ENCODE results near the gene GLRX3.
"Not testable (repeated sequence)": the region's sequence is repeated elsewhere in the genome, so short reads cannot be mapped to it uniquely, and the experiment has no call there.

Gene GLRX3

DNA sequence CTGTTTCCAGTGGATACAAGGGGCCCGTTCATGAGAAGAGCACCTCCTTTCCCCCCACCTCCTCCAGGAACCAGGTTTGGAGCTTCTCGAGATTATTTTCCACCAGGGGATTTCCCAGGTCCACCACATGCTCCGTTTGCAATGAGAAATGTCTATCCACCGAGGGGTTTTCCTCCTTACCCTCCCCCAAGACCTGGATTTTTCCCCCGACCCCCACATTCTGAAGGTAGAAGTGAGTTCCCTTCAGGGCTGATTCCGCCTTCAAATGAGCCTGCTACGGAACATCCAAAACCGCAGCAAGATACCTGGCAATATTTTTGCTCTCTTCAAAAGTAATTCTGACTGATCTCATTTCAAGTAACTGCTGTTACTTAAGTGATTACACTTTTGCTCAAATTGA is 28.0 kb upstream of the GLRX3 start:
- not testable (repeated sequence) for H3K9ac ChIP-seq (ENCODE audit: low read depth, low read length, poor library complexity)
- no CpG with 5 or more reads among the region's 8 CpGs for WGBS, 2 donors (ENCODE audit: extremely low coverage in 2 of 2, insufficient read length in 2 of 2, insufficient replicate concordance in 1 of 2)

GRCh38 chr10:130108934-130109604 is 27.1 kb upstream of the GLRX3 start:
- Histone ChIP-seq H2AFZ (ENCODE audit: low read length) (peak overlapping the region; percentile 97), H3K9me3 (replicated peaks in 1 of 2; ENCODE audit: control insufficient read depth in 2 of 2, insufficient read depth in 1 of 2, low read depth in 1 of 2, low read length in 2 of 2) (peaks cover 0 to 3% of the 10 kb centered on the region in 2 donors), H4K8ac (ENCODE audit: low read depth, low read length) (no peak overlapping the region), H3K9ac (ENCODE audit: low read depth, low read length, poor library complexity) (peak overlapping the region; percentile 33), H3K79me1 (ENCODE audit: low read depth, low read length) (peaks cover 2% of the 10 kb centered on the region), H3K27me3 (ENCODE audit: control insufficient read depth in 3 of 3, insufficient read depth in 3 of 3, low read depth in 1 of 3, low read length in 3 of 3) (no peaks in the 10 kb centered on the region), H2BK120ac (ENCODE audit: low read depth, low read length) (no peak overlapping the region), H3K4ac (ENCODE audit: low read length) (no peak overlapping the region), H2BK12ac (ENCODE audit: low read length) (no peak overlapping the region), H2BK15ac (ENCODE audit: low read length) (no peak overlapping the region), H3K4me2 (ENCODE audit: insufficient read depth, low read length, poor library complexity, severe bottlenecking) (no peak overlapping the region), H3K4me3 (ENCODE audit: low read length in 2 of 2) (no peak overlapping the region), H3K23ac (ENCODE audit: low read depth, low read length, poor library complexity) (no peak overlapping the region), H2BK5ac (ENCODE audit: low read length) (no peak overlapping the region), H3K14ac (ENCODE audit: low read length) (no peak overlapping the region), H3K4me1 (ENCODE audit: control insufficient read depth in 2 of 2, insufficient read depth in 1 of 2, low read depth in 1 of 2, low read length in 2 of 2) (peaks cover 0 to 5% of the 10 kb centered on the region in 2 donors), H2AK5ac (ENCODE audit: low read depth, low read length) (no peak overlapping the region), H3K27ac (replicated peaks; ENCODE audit: low read length) (no peak overlapping the region), H4K91ac (ENCODE audit: low read depth, low read length, poor library complexity) (no peak overlapping the region), H3K18ac (ENCODE audit: low read length) (no peak overlapping the region), H3K36me3 (replicated peaks in 1 of 2; ENCODE audit: control insufficient read depth in 2 of 2, insufficient read depth in 2 of 2, low read length in 2 of 2) (no peaks in the 10 kb centered on the region)
- DNase-seq (ENCODE audit: low spot score): no peak
- WGBS, 2 donors (ENCODE audit: extremely low coverage in 2 of 2, insufficient read length in 2 of 2, insufficient replicate concordance in 1 of 2): no CpG with 5 or more reads among the region's 6 CpGs

More for the DNA sequence above, 28.0 kb upstream of the GLRX3 start:
- H3K36me3 ChIP-seq (replicated peaks in 1 of 2; ENCODE audit: control insufficient read depth in 2 of 2, insufficient read depth in 2 of 2, low read length in 2 of 2); H3K4me1 ChIP-seq (ENCODE audit: control insufficient read depth in 2 of 2, insufficient read depth in 1 of 2, low read depth in 1 of 2, low read length in 2 of 2); H3K14ac ChIP-seq (ENCODE audit: low read length); H3K4me3 ChIP-seq (ENCODE audit: low read length in 2 of 2); H3K27ac ChIP-seq (replicated peaks; ENCODE audit: low read length); H2BK120ac ChIP-seq (ENCODE audit: low read depth, low read length); H2BK15ac ChIP-seq (ENCODE audit: low read length); H3K79me1 ChIP-seq (ENCODE audit: low read depth, low read length); H3K4ac ChIP-seq (ENCODE audit: low read length); H3K18ac ChIP-seq (ENCODE audit: low read length); H4K91ac ChIP-seq (ENCODE audit: low read depth, low read length, poor library complexity); H2BK5ac ChIP-seq (ENCODE audit: low read length); H3K4me2 ChIP-seq (ENCODE audit: insufficient read depth, low read length, poor library complexity, severe bottlenecking); H3K27me3 ChIP-seq (ENCODE audit: control insufficient read depth in 3 of 3, insufficient read depth in 3 of 3, low read depth in 1 of 3, low read length in 3 of 3); H3K23ac ChIP-seq (ENCODE audit: low read depth, low read length, poor library complexity); DNase-seq (ENCODE audit: low spot score); H2AFZ ChIP-seq (ENCODE audit: low read length); H2AK5ac ChIP-seq (ENCODE audit: low read depth, low read length); H4K8ac ChIP-seq (ENCODE audit: low read depth, low read length); H2BK12ac ChIP-seq (ENCODE audit: low read length); H3K9me3 ChIP-seq (replicated peaks in 1 of 2; ENCODE audit: control insufficient read depth in 2 of 2, insufficient read depth in 1 of 2, low read depth in 1 of 2, low read length in 2 of 2): not testable (repeated sequence)

DNA sequence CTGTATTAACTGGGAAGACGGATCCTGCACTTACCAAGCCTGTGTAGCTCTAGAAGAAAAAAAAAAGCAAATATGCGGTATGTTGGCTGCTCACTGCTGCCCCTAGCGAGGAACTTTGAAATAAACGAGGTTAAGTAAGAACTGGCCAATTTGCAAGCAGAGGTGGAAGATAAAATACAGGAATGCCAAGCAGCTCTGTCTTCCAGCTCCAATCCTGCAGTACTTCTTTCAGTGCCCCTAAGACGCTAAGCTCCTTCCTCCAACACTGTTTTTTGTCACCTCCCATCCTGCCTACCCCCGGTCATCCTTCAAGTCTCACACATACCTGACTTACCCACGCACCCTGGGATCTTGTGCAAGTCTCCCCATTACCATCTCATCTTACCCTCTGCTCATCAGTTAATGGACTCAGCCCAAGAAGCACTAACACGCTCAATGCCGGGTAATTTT is 26.4 kb upstream of the GLRX3 start:
- DNase-seq (ENCODE audit: low spot score): peak; percentile 88
- WGBS, 2 donors (ENCODE audit: extremely low coverage in 2 of 2, insufficient read length in 2 of 2, insufficient replicate concordance in 1 of 2): no CpG with 5 or more reads among the region's 9 CpGs
- peaks cover 0 to 3% of the 10 kb centered on the region in 2 donors for H3K9me3 ChIP-seq (replicated peaks in 1 of 2; ENCODE audit: control insufficient read depth in 2 of 2, insufficient read depth in 1 of 2, low read depth in 1 of 2, low read length in 2 of 2)
- H3K4ac ChIP-seq (ENCODE audit: low read length): no peak overlapping the region
- H3K18ac ChIP-seq (ENCODE audit: low read length): peak overlapping the region; percentile 95
- no peaks in the 10 kb centered on the region for H3K36me3 ChIP-seq (replicated peaks in 1 of 2; ENCODE audit: control insufficient read depth in 2 of 2, insufficient read depth in 2 of 2, low read length in 2 of 2)
- no peak overlapping the region for H2BK12ac ChIP-seq (ENCODE audit: low read length)
- peaks cover 0 to 5% of the 10 kb centered on the region in 2 donors for H3K4me1 ChIP-seq (ENCODE audit: control insufficient read depth in 2 of 2, insufficient read depth in 1 of 2, low read depth in 1 of 2, low read length in 2 of 2)
- no peak overlapping the region for H2BK120ac ChIP-seq (ENCODE audit: low read depth, low read length)
- H2AK5ac ChIP-seq (ENCODE audit: low read depth, low read length): no peak overlapping the region
- H4K8ac ChIP-seq (ENCODE audit: low read depth, low read length): no peak overlapping the region
- H3K27me3 ChIP-seq (ENCODE audit: control insufficient read depth in 3 of 3, insufficient read depth in 3 of 3, low read depth in 1 of 3, low read length in 3 of 3): no peaks in the 10 kb centered on the region
- peaks cover 2% of the 10 kb centered on the region for H3K79me1 ChIP-seq (ENCODE audit: low read depth, low read length)
- H3K9ac ChIP-seq (ENCODE audit: low read depth, low read length, poor library complexity): peak overlapping the region; percentile 89
- peak overlapping the region; percentile 99 for H2BK5ac ChIP-seq (ENCODE audit: low read length)
- H3K27ac ChIP-seq (replicated peaks; ENCODE audit: low read length): peak overlapping the region; percentile 46
- H3K14ac ChIP-seq (ENCODE audit: low read length): peak overlapping the region; percentile 49
- H3K23ac ChIP-seq (ENCODE audit: low read depth, low read length, poor library complexity): no peak overlapping the region
- peak overlapping the region; percentile 78 to 91 for H3K4me3 ChIP-seq (ENCODE audit: low read length in 2 of 2)
- H3K4me2 ChIP-seq (ENCODE audit: insufficient read depth, low read length, poor library complexity, severe bottlenecking): peak overlapping the region; percentile 94
- H2BK15ac ChIP-seq (ENCODE audit: low read length): no peak overlapping the region
- H4K91ac ChIP-seq (ENCODE audit: low read depth, low read length, poor library complexity): no peak overlapping the region
- H2AFZ ChIP-seq (ENCODE audit: low read length): peak overlapping the region; percentile 97

- H3K4me3 ChIP-seq (ENCODE audit: low read length in 2 of 2): peak within 1 kb of the TSS; percentile 78 to 91
- peak; percentile 96 for DNase-seq (ENCODE audit: low spot score)
- peak within 1 kb of the TSS; percentile 89 for H2BK120ac ChIP-seq (ENCODE audit: low read depth, low read length)
- peak within 1 kb of the TSS; percentile 70 for H2BK15ac ChIP-seq (ENCODE audit: low read length)
- H4K8ac ChIP-seq (ENCODE audit: low read depth, low read length): no peak within 1 kb of the TSS
- no peaks in the 10 kb centered on the region for H3K27me3 ChIP-seq (ENCODE audit: control insufficient read depth in 3 of 3, insufficient read depth in 3 of 3, low read depth in 1 of 3, low read length in 3 of 3)
- peak within 1 kb of the TSS; percentile 99 for H2BK5ac ChIP-seq (ENCODE audit: low read length)
- peak within 1 kb of the TSS; percentile 91 for H3K9ac ChIP-seq (ENCODE audit: low read depth, low read length, poor library complexity)
- peak within 1 kb of the TSS; percentile 94 for H3K4me2 ChIP-seq (ENCODE audit: insufficient read depth, low read length, poor library complexity, severe bottlenecking)
- no peaks in the 10 kb centered on the region for H3K36me3 ChIP-seq (replicated peaks in 1 of 2; ENCODE audit: control insufficient read depth in 2 of 2, insufficient read depth in 2 of 2, low read length in 2 of 2)
- no peak within 1 kb of the TSS for H4K91ac ChIP-seq (ENCODE audit: low read depth, low read length, poor library complexity)
- H2AFZ ChIP-seq (ENCODE audit: low read length): peak within 1 kb of the TSS; percentile 97
- peak within 1 kb of the TSS; percentile 77 for H3K14ac ChIP-seq (ENCODE audit: low read length)
- H3K18ac ChIP-seq (ENCODE audit: low read length): peak within 1 kb of the TSS; percentile 98
- WGBS, 2 donors (ENCODE audit: extremely low coverage in 2 of 2, insufficient read length in 2 of 2, insufficient replicate concordance in 1 of 2): no CpG with 5 or more reads among the region's 71 CpGs
- no peak within 1 kb of the TSS for H2BK12ac ChIP-seq (ENCODE audit: low read length)
- H3K9me3 ChIP-seq (replicated peaks in 1 of 2; ENCODE audit: control insufficient read depth in 2 of 2, insufficient read depth in 1 of 2, low read depth in 1 of 2, low read length in 2 of 2): peaks cover 0 to 3% of the 10 kb centered on the region in 2 donors
- peaks cover 0 to 5% of the 10 kb centered on the region in 2 donors for H3K4me1 ChIP-seq (ENCODE audit: control insufficient read depth in 2 of 2, insufficient read depth in 1 of 2, low read depth in 1 of 2, low read length in 2 of 2)
- peak within 1 kb of the TSS; percentile 41 for H2AK5ac ChIP-seq (ENCODE audit: low read depth, low read length)
- peaks cover 2% of the 10 kb centered on the region for H3K79me1 ChIP-seq (ENCODE audit: low read depth, low read length)
- no peak within 1 kb of the TSS for H3K4ac ChIP-seq (ENCODE audit: low read length)
- peak within 1 kb of the TSS; percentile 79 for H3K27ac ChIP-seq (replicated peaks; ENCODE audit: low read length)
- H3K23ac ChIP-seq (ENCODE audit: low read depth, low read length, poor library complexity): peak within 1 kb of the TSS; percentile 97
Measured at GRCh38 chr10:130110246-130111112, 25.7 kb upstream of the GLRX3 start, which contains the start of gene C10orf143. Gene C10orf143 (minus strand): TSS chr10:130110830. CDS start chr10:130110772, 58 bp downstream.

Data from neuronal stem cell (in vitro differentiated cells).